Measurements from ENCODE around the gene COL6A1.

DNA sequence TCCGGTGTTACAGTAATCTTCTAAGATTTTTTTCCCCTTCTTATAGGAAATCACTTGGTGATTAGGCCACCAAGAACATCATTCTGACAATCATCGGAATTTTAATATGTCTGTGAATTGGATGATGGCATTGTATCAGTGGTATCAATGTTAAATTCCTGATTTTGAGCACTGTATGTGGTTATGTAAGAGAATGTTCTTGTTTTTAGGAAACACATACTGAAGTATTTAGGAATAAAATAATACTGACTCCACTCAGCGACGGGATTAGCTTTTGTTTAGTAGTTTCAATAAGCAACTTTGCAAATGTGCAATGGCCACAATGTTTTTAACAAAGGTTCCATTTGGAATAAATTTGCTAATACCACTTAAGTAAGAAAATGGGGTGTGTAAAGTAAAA is 30.6 kb downstream of the COL6A1 start:
- TF ChIP-seq POLR2A (IDR thresholded peaks at IDR 0.05; ENCODE audit: low read length) (no peak), CHD2 (IDR thresholded peaks at IDR 0.05; ENCODE audit: low read length, partially characterized antibody) (no peak), NFE2L2 (conservative IDR thresholded peaks at IDR 0.05; ENCODE audit: low read length) (no peak), MAFK (IDR thresholded peaks at IDR 0.05; ENCODE audit: partially characterized antibody) (no peak), ZFP36 (IDR thresholded peaks at IDR 0.05; ENCODE audit: borderline replicate concordance, partially characterized antibody) (no peak), RFX5 (IDR thresholded peaks at IDR 0.05) (no peak)
- TF ChIP-seq, protein P1, sequence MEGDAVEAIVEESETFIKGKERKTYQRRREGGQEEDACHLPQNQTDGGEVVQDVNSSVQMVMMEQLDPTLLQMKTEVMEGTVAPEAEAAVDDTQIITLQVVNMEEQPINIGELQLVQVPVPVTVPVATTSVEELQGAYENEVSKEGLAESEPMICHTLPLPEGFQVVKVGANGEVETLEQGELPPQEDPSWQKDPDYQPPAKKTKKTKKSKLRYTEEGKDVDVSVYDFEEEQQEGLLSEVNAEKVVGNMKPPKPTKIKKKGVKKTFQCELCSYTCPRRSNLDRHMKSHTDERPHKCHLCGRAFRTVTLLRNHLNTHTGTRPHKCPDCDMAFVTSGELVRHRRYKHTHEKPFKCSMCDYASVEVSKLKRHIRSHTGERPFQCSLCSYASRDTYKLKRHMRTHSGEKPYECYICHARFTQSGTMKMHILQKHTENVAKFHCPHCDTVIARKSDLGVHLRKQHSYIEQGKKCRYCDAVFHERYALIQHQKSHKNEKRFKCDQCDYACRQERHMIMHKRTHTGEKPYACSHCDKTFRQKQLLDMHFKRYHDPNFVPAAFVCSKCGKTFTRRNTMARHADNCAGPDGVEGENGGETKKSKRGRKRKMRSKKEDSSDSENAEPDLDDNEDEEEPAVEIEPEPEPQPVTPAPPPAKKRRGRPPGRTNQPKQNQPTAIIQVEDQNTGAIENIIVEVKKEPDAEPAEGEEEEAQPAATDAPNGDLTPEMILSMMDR (IDR thresholded peaks at IDR 0.05): no peak
- TF ChIP-seq, protein P2, sequence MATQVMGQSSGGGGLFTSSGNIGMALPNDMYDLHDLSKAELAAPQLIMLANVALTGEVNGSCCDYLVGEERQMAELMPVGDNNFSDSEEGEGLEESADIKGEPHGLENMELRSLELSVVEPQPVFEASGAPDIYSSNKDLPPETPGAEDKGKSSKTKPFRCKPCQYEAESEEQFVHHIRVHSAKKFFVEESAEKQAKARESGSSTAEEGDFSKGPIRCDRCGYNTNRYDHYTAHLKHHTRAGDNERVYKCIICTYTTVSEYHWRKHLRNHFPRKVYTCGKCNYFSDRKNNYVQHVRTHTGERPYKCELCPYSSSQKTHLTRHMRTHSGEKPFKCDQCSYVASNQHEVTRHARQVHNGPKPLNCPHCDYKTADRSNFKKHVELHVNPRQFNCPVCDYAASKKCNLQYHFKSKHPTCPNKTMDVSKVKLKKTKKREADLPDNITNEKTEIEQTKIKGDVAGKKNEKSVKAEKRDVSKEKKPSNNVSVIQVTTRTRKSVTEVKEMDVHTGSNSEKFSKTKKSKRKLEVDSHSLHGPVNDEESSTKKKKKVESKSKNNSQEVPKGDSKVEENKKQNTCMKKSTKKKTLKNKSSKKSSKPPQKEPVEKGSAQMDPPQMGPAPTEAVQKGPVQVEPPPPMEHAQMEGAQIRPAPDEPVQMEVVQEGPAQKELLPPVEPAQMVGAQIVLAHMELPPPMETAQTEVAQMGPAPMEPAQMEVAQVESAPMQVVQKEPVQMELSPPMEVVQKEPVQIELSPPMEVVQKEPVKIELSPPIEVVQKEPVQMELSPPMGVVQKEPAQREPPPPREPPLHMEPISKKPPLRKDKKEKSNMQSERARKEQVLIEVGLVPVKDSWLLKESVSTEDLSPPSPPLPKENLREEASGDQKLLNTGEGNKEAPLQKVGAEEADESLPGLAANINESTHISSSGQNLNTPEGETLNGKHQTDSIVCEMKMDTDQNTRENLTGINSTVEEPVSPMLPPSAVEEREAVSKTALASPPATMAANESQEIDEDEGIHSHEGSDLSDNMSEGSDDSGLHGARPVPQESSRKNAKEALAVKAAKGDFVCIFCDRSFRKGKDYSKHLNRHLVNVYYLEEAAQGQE (IDR thresholded peaks at IDR 0.05): no peak
- TF ChIP-seq, protein P3, sequence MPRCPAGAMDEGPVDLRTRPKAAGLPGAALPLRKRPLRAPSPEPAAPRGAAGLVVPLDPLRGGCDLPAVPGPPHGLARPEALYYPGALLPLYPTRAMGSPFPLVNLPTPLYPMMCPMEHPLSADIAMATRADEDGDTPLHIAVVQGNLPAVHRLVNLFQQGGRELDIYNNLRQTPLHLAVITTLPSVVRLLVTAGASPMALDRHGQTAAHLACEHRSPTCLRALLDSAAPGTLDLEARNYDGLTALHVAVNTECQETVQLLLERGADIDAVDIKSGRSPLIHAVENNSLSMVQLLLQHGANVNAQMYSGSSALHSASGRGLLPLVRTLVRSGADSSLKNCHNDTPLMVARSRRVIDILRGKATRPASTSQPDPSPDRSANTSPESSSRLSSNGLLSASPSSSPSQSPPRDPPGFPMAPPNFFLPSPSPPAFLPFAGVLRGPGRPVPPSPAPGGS (IDR thresholded peaks at IDR 0.05): no peak
- TF ChIP-seq, protein P4, sequence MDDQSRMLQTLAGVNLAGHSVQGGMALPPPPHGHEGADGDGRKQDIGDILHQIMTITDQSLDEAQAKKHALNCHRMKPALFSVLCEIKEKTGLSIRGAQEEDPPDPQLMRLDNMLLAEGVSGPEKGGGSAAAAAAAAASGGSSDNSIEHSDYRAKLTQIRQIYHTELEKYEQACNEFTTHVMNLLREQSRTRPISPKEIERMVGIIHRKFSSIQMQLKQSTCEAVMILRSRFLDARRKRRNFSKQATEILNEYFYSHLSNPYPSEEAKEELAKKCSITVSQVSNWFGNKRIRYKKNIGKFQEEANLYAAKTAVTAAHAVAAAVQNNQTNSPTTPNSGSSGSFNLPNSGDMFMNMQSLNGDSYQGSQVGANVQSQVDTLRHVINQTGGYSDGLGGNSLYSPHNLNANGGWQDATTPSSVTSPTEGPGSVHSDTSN (IDR thresholded peaks at IDR 0.05): no peak

All from A549 (cell line).